Esophagus muscularis mucosa (tissue), 4 donors: Measurements from ENCODE around the gene GRM5. TPM values are rescaled to one million over a fixed set of nuclear protein-coding genes. Genes with fewer than 3 reads are reported as not detected.

ENCODE experiments used
- DNase-seq: peaks from one replicate; pipeline ENCODE4 v3.0.0-alpha.2; 2017; ENCODE audit errors: extremely low spot score
- H3K27ac ChIP-seq, 4 donors: fragments of 200-600 bp; sonication (generic); replicated peaks in 1 of 4; 1 replicate in 3 of 4; 2 replicates in 1 of 4; pipeline ENCODE4 v1.5.1; 2016 to 2019; ENCODE audit warnings: mild to moderate bottlenecking in 1 of 4
- H3K27me3 ChIP-seq, 4 donors: fragments of 200-600 bp; sonication (generic); one replicate each; pipeline versions ENCODE4 v1.5.1 to v1.6.0; 2016 to 2019
- H3K36me3 ChIP-seq, 4 donors: fragments of 200-600 bp; sonication (generic); one replicate each; pipeline ENCODE4 v1.5.1; 2016 to 2019
- H3K4me1 ChIP-seq, 4 donors: fragments of 200-600 bp; sonication (generic); one replicate each; pipeline ENCODE4 v1.5.1; 2016 to 2019
- H3K4me3 ChIP-seq, 4 donors: fragments of 200-600 bp; sonication (generic); 1 replicate in 2 of 4; 2 replicates in 2 of 4; pipeline ENCODE4 v1.5.1; 2016 to 2019; ENCODE audit warnings: mild to moderate bottlenecking in 4 of 4, moderate library complexity in 1 of 4
- H3K9me3 ChIP-seq, 4 donors: fragments of 200-600 bp; sonication (generic); 1 replicate in 3 of 4; 2 replicates in 1 of 4; pipeline ENCODE4 v1.5.1; 2016 to 2019
- EP300 ChIP-seq: sonication (generic); formaldehyde crosslinking; IDR thresholded peaks from one replicate; pipeline ENCODE4 v1.6.1; 2017; ENCODE audit warnings: antibody characterized with exemption
- POLR2A ChIP-seq: fragments of 450-650 bp; IDR thresholded peaks from one replicate; pipeline ENCODE4 v1.6.1; 2017; ENCODE audit warnings: antibody characterized with exemption, moderate library complexity, mild to moderate bottlenecking, low read depth
- POLR2AphosphoS5 ChIP-seq, 2 donors: sonication (generic); formaldehyde crosslinking; IDR thresholded peaks; one replicate each; pipeline ENCODE4 v1.6.1; 2017; ENCODE audit warnings: antibody characterized with exemption in 2 of 2
- WGBS: methylation state at CpG from one replicate; pipeline ENCODE4 v1.1.5; 2018; 5-methylcytosine and 5-hydroxymethylcytosine counted together
- intact Hi-C: fragments of 100-400 bp; cut with DNase I; formaldehyde crosslinking; loops from one replicate; pipeline ENCODE4 v1.15.1; 2023
- total RNA-seq, 4 donors: library from RNA; depleted of rRNA; stranded (reverse); fragments of >200 nt; gene quantifications; one replicate each; pipeline versions ENCODE4 v1.1.0 to v1.2.1, GENCODE V29; 2016
- TF ChIP-seq, protein P1 (sequence below), 3 experiments: fragments of 200-600 bp in 2 of 3; fragments of 450-650 bp in 1 of 3; sonication (generic) in 2 of 3; IDR thresholded peaks; one replicate each; pipeline ENCODE4 v1.5.1; 2017 to 2019; ENCODE audit warnings: antibody characterized with exemption in 3 of 3, mild to moderate bottlenecking in 2 of 3, moderate library complexity in 1 of 3

GRM5 gene
- total RNA-seq, 4 donors from 2014 or later, result not detected

GRCh38 chr11:88534185-88534584, 531.6 kb downstream of the GRM5 start:
- intact Hi-C loops, result no loop called here
- H3K27me3 ChIP-seq, result peaks cover 0 to 5% (median 0%) of the 10 kb centered on the region in 4 donors
- no peaks in the 10 kb centered on the region for H3K36me3 ChIP-seq
- WGBS, result 74% methylated on average over 5 of the region's 5 CpGs
- H3K9me3 ChIP-seq, result no peaks in the 10 kb centered on the region
- peaks cover 0 to 4% (median 0%) of the 10 kb centered on the region in 4 donors for H3K4me1 ChIP-seq
- DNase-seq, result no peak
- H3K27ac ChIP-seq, result no peak overlapping the region
- no peak overlapping the region for H3K4me3 ChIP-seq
- TF ChIP-seq POLR2A, result no peak

DNA sequence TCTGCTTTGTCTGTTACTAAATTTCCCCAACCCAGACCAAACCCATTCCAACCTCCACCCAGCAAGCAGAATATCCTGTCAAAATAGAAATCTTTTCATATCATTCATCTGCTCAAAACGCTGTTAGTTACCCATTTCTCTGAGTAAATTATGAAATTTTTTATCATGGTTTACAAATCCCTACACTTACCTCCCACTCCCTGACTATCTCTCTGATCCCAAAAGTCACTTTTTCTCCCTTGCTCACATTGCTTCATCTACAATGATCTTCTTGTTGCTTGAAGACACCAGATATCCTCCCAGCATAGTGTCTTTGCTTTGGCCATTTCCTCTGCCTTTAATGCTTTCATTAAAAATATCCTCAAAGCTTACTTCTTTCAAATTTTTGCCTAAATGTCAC, 532.8 kb downstream of the GRM5 start:
- Histone ChIP-seq H3K27me3 (peaks cover 0 to 5% (median 0%) of the 10 kb centered on the region in 4 donors), H3K27ac (no peak overlapping the region), H3K4me1 (peaks cover 0 to 4% (median 0%) of the 10 kb centered on the region in 4 donors), H3K4me3 (no peak overlapping the region), H3K9me3 (no peaks in the 10 kb centered on the region), H3K36me3 (no peaks in the 10 kb centered on the region)
- DNase-seq, result no peak
- 92% methylated on average over 1 of the region's 1 CpG for WGBS
- intact Hi-C loops, result no loop called here
- TF ChIP-seq POLR2AphosphoS5 (IDR thresholded peaks at IDR 0.05) (no peak), EP300 (no peak), POLR2A (no peak)
- TF ChIP-seq, protein P1, sequence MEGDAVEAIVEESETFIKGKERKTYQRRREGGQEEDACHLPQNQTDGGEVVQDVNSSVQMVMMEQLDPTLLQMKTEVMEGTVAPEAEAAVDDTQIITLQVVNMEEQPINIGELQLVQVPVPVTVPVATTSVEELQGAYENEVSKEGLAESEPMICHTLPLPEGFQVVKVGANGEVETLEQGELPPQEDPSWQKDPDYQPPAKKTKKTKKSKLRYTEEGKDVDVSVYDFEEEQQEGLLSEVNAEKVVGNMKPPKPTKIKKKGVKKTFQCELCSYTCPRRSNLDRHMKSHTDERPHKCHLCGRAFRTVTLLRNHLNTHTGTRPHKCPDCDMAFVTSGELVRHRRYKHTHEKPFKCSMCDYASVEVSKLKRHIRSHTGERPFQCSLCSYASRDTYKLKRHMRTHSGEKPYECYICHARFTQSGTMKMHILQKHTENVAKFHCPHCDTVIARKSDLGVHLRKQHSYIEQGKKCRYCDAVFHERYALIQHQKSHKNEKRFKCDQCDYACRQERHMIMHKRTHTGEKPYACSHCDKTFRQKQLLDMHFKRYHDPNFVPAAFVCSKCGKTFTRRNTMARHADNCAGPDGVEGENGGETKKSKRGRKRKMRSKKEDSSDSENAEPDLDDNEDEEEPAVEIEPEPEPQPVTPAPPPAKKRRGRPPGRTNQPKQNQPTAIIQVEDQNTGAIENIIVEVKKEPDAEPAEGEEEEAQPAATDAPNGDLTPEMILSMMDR (IDR thresholded peaks at IDR 0.05), result no peak

DNA sequence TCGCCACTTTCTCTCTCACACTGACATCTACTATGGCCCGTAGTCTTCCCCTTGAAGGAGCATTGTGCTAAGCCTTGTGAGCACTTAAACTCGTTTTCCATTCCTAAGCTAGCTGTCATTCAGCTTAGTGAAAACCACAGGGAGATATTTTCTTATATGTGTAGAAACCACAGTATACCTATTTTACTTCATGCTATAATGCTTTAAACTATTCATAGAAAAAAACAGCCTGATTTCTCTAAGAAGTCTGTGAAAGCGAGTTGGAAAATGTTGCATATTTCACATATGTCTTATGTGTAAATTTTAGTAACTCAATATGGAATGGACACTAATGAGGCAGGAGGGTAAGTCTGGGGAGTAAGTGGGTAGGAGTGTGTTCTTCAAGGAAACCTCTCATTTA, 534.0 kb downstream of the GRM5 start:
- no peak for TF ChIP-seq POLR2A
- TF ChIP-seq POLR2AphosphoS5 (IDR thresholded peaks at IDR 0.05), result no peak
- no peak for TF ChIP-seq EP300
- TF ChIP-seq, protein P1 (IDR thresholded peaks at IDR 0.05), result no peak
- Histone ChIP-seq H3K4me3 (no peak overlapping the region), H3K4me1 (no peaks in the 10 kb centered on the region), H3K9me3 (no peaks in the 10 kb centered on the region), H3K27ac (no peak overlapping the region), H3K36me3 (no peaks in the 10 kb centered on the region), H3K27me3 (peaks cover 0 to 5% (median 0%) of the 10 kb centered on the region in 4 donors)
- intact Hi-C loops, result no loop called here
- DNase-seq, result no peak
- WGBS, result 91% methylated on average over 4 of the region's 4 CpGs

DNA sequence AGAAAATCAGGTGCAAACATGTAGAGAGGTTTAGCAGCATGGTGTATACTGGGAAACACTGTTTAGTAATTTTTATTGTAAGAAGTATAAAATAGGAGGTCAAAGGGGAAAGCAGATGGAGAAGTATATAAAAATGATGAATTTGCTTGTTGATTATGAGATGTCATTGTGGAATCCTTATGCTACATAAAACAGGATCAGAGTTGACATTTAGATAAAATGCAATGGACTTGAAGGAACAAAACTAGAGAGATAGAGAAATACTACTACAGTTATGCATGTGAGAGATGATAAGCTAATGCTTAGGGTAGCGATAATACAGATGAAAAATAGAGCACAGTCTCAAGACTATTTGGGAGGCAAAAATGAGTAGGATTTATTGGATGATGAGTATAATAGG, 536.4 kb downstream of the GRM5 start:
- H3K27me3 ChIP-seq, result peaks cover 0 to 5% (median 0%) of the 10 kb centered on the region in 4 donors
- H3K9me3 ChIP-seq, result no peaks in the 10 kb centered on the region
- DNase-seq, result no peak
- H3K27ac ChIP-seq, result no peak overlapping the region
- TF ChIP-seq POLR2AphosphoS5 (IDR thresholded peaks at IDR 0.05) (no peak), POLR2A (no peak), EP300 (no peak)
- TF ChIP-seq, protein P1 (IDR thresholded peaks at IDR 0.05), result no peak
- intact Hi-C loops, result no loop called here
- H3K4me3 ChIP-seq, result no peak overlapping the region
- 80% methylated on average over 1 of the region's 1 CpG for WGBS
- H3K4me1 ChIP-seq, result no peaks in the 10 kb centered on the region
- no peaks in the 10 kb centered on the region for H3K36me3 ChIP-seq

- Histone ChIP-seq H3K4me3 (no peak overlapping the region), H3K4me1 (no peaks in the 10 kb centered on the region), H3K27me3 (no peaks in the 10 kb centered on the region), H3K9me3 (no peaks in the 10 kb centered on the region), H3K27ac (no peak overlapping the region), H3K36me3 (no peaks in the 10 kb centered on the region)
- TF ChIP-seq POLR2A (no peak), POLR2AphosphoS5 (IDR thresholded peaks at IDR 0.05) (no peak), EP300 (no peak)
- TF ChIP-seq, protein P1 (IDR thresholded peaks at IDR 0.05), result no peak
- DNase-seq, result no peak
- intact Hi-C loops, result no loop called here
Observed at GRCh38 chr11:88523386-88524071, 542.3 kb downstream of the GRM5 start.
